ENCODE data around the gene FANCE.

DNA sequence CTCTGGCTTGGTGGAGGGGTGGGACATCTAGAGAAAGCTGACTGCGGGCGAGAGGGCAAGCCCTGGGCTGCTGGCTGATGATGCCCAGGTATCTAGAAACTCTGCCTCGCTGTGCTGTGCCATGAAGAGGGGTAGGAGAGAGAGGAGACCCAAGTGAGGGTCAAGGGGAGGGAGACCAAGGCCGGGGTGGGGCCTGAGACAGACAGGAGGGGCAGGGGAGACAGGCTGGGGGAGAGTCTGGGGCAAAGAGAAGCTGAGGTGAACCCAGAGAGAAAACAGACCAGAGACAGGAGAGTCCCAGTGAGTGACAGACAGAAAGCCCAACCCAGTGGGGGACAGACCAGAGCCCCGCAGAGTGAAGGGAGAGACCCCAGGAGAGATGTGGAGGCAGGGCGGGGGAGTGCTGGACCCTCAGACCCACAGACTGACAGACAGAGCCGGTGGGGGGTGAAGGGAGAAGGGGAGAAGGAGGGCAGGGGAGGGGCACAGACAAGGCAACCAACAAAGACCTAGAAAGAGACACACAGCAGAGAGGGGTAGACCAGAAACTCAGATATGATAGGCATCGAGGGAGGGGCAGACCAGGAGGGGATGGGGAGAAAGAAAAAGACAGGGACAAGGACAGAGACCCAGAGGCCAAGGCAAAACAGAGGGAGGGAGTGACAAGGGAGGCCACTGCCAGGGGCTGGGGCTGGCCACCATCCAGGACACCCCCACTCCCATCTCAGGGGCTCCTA, 38.9 kb downstream of the FANCE start:
- TF ChIP-seq, protein P1, sequence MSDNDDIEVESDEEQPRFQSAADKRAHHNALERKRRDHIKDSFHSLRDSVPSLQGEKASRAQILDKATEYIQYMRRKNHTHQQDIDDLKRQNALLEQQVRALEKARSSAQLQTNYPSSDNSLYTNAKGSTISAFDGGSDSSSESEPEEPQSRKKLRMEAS (IDR thresholded peaks at IDR 0.05): no peak
- TF ChIP-seq POLR2A (IDR thresholded peaks at IDR 0.05; ENCODE audit: borderline replicate concordance, extremely low read depth, insufficient read depth, insufficient read length) (no peak), RAD21 (IDR thresholded peaks at IDR 0.05; ENCODE audit: low read depth) (no peak)
- TF ChIP-seq, protein P2, sequence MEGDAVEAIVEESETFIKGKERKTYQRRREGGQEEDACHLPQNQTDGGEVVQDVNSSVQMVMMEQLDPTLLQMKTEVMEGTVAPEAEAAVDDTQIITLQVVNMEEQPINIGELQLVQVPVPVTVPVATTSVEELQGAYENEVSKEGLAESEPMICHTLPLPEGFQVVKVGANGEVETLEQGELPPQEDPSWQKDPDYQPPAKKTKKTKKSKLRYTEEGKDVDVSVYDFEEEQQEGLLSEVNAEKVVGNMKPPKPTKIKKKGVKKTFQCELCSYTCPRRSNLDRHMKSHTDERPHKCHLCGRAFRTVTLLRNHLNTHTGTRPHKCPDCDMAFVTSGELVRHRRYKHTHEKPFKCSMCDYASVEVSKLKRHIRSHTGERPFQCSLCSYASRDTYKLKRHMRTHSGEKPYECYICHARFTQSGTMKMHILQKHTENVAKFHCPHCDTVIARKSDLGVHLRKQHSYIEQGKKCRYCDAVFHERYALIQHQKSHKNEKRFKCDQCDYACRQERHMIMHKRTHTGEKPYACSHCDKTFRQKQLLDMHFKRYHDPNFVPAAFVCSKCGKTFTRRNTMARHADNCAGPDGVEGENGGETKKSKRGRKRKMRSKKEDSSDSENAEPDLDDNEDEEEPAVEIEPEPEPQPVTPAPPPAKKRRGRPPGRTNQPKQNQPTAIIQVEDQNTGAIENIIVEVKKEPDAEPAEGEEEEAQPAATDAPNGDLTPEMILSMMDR (IDR thresholded peaks at IDR 0.05 in 2 of 3, conservative IDR thresholded peaks at IDR 0.05 in 1 of 3; ENCODE audit: borderline replicate concordance in 1 of 3, insufficient read depth in 1 of 3, low read depth in 2 of 3, low read length in 2 of 3): no peak

Measured in HCT116 (cell line).